HG03025 (cell line): Measurements from ENCODE around the gene TAGLN3.

ENCODE experiments used
- ATAC-seq: cut with Tn5 transposase; IDR thresholded peaks from one replicate; pipeline ENCODE4 v1.9.1; 2021; ENCODE audit warnings: mild to moderate bottlenecking, moderate library complexity; ENCODE audit not compliant: unreplicated experiment, low FRiP score

TAGLN3 gene

GRCh38 chr3:111976254-111976653, 22.5 kb upstream of the TAGLN3 start:
- no peak for ATAC-seq

DNA sequence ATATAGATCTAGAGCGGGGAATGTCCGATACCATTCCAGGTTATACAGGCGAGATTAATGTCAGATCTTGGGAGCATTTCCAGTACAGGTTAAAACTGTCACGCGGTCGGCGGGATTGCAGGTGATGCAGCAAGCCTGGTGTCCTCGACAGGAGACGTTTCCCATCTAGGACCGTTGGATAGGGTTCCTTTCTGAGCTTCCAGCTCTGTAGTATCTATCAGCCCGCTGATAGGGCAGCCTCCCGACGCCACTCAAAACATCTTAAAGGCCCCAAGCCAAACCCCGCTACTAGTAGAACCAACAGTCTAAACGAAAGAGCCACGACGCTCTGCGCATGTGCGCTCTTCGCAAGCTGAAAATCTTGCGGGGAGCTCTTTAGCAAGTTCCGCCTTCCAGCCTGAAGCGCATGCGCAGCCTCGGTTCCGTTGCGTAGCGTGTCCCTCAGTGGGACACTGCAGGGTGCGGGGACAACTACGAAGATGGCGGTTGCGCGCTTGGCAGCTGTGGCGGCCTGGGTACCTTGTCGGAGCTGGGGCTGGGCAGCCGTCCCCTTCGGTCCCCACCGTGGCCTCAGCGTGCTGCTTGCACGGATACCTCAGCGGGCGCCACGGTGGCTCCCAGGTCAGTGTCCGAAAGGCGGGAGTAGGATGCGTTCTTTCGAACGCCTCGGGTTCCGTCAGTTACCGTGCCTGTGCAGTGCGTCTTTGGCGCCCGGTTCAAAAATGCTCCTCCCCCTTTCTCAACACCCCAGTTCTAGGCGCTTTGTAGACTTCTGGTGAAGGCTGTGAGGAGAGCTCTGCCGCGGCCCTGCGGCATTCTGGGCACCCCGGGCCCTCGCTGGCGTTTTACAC, 19.9 kb upstream of the TAGLN3 start, which contains the start of gene ABHD10:
Gene ABHD10, plus strand, starts transcription at position 444 of the 851 bp plus-strand sequence. Its CDS starts 36 bp downstream, at position 480.
- ATAC-seq: peak; percentile 93

GRCh38 chr3:111979434-111980038, 19.2 kb upstream of the TAGLN3 start:
- ATAC-seq: peak; percentile 67

DNA sequence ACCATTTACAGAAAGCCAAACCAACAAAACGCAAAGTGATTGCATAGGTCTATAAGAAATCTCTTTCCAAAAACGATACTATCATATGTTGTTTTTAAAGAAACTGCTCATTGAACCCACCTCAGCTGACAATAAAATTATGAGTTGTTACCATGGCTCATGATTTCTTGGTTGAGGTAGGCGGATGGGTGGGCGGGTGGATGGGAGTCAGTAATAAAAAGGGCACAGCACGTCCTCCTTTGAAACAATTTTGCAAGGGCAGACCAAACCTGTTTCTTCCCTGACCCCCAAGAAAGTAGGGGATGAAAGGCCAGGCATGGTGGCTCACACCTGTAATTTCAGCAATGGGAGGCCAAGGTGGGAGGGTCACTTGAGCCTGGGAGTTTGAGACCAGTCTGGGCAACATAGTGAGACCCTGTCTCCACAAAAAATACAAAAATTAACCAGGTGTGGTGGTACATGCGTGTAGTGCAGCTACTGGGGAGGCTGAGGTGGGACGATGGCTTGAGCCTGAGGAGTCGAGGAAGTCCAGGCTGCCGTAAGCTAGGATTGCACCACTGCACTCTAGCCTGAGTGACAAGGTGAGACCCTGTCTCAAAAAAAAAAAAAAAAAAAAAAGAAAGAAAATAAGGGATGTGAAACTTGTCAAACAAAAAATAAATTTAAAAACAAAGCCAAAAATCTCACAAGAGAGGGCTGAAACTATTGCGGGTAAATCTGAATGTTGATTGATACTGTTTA, 17.8 kb upstream of the TAGLN3 start:
- no peak for ATAC-seq

- no peak for ATAC-seq
Observed at GRCh38 chr3:111981457-111981763, 17.3 kb upstream of the TAGLN3 start.

- no peak for ATAC-seq
Observed at GRCh38 chr3:111984636-111985298, 14.0 kb upstream of the TAGLN3 start.

- no peak for ATAC-seq
Observed at GRCh38 chr3:111986800-111987199, 11.9 kb upstream of the TAGLN3 start.

GRCh38 chr3:111989061-111989678, 9.6 kb upstream of the TAGLN3 start:
- ATAC-seq: peak; percentile 89

- no peak for ATAC-seq
Observed at GRCh38 chr3:111993038-111993437, 5.7 kb upstream of the TAGLN3 start.

- no peak for ATAC-seq
Observed at GRCh38 chr3:111999484-112000324, 982 bp downstream of the TAGLN3 start.

DNA sequence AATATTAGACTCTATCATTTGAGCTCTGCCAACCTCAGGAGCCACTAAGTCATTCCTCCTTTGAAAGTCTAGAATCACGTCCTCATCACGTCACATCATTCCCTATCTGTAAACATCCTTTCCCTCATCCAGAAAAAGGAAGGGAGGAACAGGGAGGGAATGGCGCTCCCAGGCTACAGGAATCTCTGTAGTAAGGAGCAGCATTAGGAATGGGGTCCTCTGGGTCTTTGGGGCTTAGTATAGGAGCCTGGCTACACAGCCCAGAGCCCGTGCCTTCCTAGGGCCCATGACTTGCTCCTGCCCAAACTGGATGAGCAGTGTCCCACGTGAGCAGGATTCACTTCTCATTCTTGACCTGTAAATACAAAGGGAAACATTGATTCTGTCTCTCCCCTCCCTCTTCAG, 1.6 kb downstream of the TAGLN3 start:
- ATAC-seq: no peak

GRCh38 chr3:112000966-112001365, 2.2 kb downstream of the TAGLN3 start:
- no peak for ATAC-seq

DNA sequence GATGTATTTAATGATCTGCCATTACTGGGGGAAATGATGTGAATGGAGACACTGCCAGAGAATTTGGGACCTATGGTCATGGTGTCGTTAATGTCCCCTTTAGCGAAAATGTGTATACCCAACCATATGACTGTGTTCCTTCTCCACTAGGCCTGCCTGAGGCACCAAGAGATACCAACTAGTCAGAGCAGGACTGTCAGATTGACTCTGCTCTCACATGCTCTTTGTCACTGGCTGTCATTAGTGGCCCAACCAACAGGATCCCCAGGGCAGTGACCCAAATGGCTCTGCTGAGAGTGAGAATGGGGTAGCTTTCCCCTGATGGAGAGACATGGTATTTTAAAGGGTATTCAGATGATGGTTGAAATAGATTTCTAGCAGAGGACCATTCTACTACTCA, 2.8 kb downstream of the TAGLN3 start:
- ATAC-seq: no peak

- no peak for ATAC-seq
Observed at GRCh38 chr3:112002096-112002971, 3.6 kb downstream of the TAGLN3 start.

DNA sequence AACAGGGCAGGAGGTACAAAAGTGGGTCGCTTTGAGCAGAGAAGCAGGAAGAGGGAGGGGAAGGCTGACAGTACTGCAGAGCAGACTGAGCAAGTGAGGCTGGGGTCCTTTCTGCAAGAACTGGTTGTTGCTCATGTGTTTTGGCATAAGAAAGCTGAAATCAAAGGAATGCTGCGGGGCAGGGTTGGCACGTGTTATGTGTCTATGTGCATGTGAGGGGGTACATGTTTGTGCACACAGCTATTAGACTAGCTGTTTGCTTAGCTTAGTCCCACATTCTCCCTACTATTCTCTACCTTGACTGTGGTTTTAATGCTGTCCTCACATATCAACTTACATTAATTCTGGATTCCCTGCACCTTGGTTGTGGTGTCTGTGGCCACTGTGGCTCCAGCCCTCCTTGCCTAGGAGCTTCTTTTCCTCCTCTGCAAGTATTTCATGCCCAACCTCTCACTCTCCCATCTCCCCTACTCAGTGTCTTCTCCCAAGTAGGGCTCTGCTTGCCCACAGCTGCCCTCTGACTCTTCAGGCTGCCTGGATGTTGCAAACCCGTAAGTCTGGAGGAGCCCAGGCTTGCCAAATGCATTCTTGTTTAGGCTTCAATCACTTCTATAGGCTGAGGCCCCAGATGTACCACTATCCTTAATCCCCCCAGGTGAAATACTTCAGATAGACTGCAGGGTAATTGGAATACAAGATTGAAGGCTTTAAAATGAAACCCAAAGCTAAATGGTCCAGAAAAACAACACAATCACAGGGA, 4.8 kb downstream of the TAGLN3 start:
- ATAC-seq: no peak

- no peak for ATAC-seq
Observed at GRCh38 chr3:112004187-112004586, 5.5 kb downstream of the TAGLN3 start.

DNA sequence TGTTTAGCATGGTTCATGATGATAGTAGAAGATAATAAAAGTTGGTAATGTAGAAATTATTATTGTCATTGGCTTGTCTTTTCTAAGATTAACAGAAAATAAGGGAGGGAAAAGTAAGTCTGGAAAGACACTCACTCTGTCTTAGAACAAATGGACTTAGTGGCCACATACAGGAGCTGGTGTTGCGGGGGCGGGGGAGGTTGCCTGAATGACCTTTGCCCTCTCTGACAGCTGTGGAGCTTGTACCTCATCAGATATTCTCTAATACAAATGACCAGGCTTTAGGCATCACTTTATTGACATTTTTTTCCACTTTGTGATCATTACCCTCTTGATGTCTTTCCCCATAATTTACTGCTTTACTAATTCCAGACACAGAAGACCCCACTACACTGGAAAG, 5.9 kb downstream of the TAGLN3 start:
- ATAC-seq: no peak

DNA sequence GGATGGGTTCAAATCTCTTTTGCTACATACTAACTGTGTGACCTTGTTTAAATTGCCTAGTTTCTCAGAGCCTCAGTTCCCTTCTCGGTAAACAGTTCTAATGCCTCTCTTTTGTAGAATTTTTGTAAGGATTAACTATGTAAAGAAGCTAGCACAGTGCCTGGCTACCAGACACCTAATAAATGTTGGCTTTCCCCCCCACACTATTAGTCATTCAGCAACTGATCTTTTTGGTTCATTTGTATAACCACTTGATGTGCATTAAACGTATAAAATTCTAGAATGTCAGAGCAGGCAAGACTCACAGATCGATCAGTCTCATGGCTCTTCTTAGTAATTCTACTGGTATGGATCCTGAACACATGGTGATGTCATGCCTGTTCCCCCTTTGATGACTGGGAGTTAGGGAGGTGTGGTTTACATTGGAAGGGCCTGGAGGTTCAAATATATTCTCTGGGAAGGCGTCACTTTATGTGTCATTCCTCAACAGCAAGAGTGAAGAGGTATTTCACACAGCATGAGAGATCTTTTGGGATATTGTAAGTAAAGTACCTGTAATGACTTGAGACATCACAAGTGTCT, 6.5 kb downstream of the TAGLN3 start:
- no peak for ATAC-seq
